ENCODE data around the gene TSPAN13.
A peak's percentile ranks its signal among the peaks of the same experiment; 100 is the strongest.

DNA sequence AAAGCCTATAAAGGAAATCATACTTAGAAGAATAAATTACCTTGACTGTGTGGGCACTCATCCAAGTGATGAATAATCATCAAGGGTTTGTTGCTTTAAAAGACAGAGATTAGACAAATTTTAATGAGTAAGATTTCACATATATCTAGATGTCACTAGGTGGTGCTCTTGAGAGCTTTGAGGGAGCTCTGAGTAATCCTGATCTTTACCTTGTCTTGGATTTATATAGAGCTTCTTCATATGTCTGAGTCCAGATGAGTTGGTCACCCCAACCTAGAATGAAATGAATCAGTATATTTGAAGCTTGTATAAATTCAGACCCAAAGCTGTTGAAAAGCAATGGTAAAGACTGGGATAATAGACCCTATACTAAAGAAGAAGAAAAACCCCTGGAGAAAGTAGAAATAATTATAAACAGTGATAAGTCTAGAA, 47.6 kb downstream of the TSPAN13 start:
- TF ChIP-seq, protein P1, sequence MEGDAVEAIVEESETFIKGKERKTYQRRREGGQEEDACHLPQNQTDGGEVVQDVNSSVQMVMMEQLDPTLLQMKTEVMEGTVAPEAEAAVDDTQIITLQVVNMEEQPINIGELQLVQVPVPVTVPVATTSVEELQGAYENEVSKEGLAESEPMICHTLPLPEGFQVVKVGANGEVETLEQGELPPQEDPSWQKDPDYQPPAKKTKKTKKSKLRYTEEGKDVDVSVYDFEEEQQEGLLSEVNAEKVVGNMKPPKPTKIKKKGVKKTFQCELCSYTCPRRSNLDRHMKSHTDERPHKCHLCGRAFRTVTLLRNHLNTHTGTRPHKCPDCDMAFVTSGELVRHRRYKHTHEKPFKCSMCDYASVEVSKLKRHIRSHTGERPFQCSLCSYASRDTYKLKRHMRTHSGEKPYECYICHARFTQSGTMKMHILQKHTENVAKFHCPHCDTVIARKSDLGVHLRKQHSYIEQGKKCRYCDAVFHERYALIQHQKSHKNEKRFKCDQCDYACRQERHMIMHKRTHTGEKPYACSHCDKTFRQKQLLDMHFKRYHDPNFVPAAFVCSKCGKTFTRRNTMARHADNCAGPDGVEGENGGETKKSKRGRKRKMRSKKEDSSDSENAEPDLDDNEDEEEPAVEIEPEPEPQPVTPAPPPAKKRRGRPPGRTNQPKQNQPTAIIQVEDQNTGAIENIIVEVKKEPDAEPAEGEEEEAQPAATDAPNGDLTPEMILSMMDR (conservative IDR thresholded peaks at IDR 0.05; ENCODE audit: low read depth, low read length), result peak; percentile 60
- no peak for TF ChIP-seq MAFK (IDR thresholded peaks at IDR 0.05; ENCODE audit: low read depth, low read length)
- TF ChIP-seq MAZ (IDR thresholded peaks at IDR 0.05; ENCODE audit: borderline replicate concordance, low read depth, low read length), result no peak
- no peak for TF ChIP-seq RFX5 (IDR thresholded peaks at IDR 0.05; ENCODE audit: low read depth, low read length)
- TF ChIP-seq CEBPB (IDR thresholded peaks at IDR 0.05; ENCODE audit: low read depth, low read length), result no peak
- TF ChIP-seq, protein P2, sequence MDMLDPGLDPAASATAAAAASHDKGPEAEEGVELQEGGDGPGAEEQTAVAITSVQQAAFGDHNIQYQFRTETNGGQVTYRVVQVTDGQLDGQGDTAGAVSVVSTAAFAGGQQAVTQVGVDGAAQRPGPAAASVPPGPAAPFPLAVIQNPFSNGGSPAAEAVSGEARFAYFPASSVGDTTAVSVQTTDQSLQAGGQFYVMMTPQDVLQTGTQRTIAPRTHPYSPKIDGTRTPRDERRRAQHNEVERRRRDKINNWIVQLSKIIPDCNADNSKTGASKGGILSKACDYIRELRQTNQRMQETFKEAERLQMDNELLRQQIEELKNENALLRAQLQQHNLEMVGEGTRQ (IDR thresholded peaks at IDR 0.05; ENCODE audit: low read depth, low read length), result no peak
- no peak for TF ChIP-seq FOS (IDR thresholded peaks at IDR 0.05; ENCODE audit: low read depth, low read length)
- TF ChIP-seq MXI1 (IDR thresholded peaks at IDR 0.05; ENCODE audit: borderline replicate concordance, low read depth, low read length), result no peak
- TF ChIP-seq POLR2A (IDR thresholded peaks at IDR 0.05; ENCODE audit: low read depth, low read length), result no peak
- peak; percentile 55 for TF ChIP-seq RAD21 (IDR thresholded peaks at IDR 0.05; ENCODE audit: low read length)
- TF ChIP-seq SMC3 (IDR thresholded peaks at IDR 0.05; ENCODE audit: low read depth, low read length), result peak; percentile 52
- no peak for TF ChIP-seq RCOR1 (IDR thresholded peaks at IDR 0.05; ENCODE audit: insufficient replicate concordance, low read length)
